BLaER1 treated with 17β-estradiol and CSF1 and Interleukin-3, amounts not matched to agents 10 nM and 100 nM (cell line): Measurements from ENCODE around the gene QPRT.
"Not testable (repeated sequence)": the region's sequence is repeated elsewhere in the genome, so short reads cannot be mapped to it uniquely, and the experiment has no call there.

ENCODE experiments used
- H3K27ac ChIP-seq, 11 experiments: shearing (Covaris generic); formaldehyde crosslinking; 2 replicates each; pipeline ENCODE4 v1.8.1; 2022
- H3K27me3 ChIP-seq, 11 experiments: shearing (Covaris generic); formaldehyde crosslinking; 2 replicates each; pipeline ENCODE4 v1.8.1; 2022
- H3K36me3 ChIP-seq, 11 experiments: shearing (Covaris generic); formaldehyde crosslinking; 2 replicates each; pipeline ENCODE4 v1.8.1; 2022
- H3K4me1 ChIP-seq, 10 experiments: shearing (Covaris generic); formaldehyde crosslinking; 2 replicates each; pipeline ENCODE4 v1.8.1; 2022
- H3K4me2 ChIP-seq, 11 experiments: shearing (Covaris generic); formaldehyde crosslinking; 2 replicates each; pipeline ENCODE4 v1.8.1; 2022
- H3K4me3 ChIP-seq, 10 experiments: shearing (Covaris generic); formaldehyde crosslinking; 2 replicates each; pipeline ENCODE4 v1.8.1; 2022
- H3K9ac ChIP-seq, 11 experiments: shearing (Covaris generic); formaldehyde crosslinking; 2 replicates each; pipeline ENCODE4 v1.8.1; 2022
- H3K9me3 ChIP-seq, 11 experiments: shearing (Covaris generic); formaldehyde crosslinking; replicated peaks in 1 of 11; 2 replicates each; pipeline ENCODE4 v1.8.1; 2022
- H4K20me1 ChIP-seq, 11 experiments: shearing (Covaris generic); formaldehyde crosslinking; 2 replicates each; pipeline ENCODE4 v1.8.1; 2022
- Cebpa-rat ChIP-seq, 11 experiments: shearing (Covaris generic); IDR thresholded peaks; 2 replicates each; pipeline ENCODE4 v1.8.1; 2022

Gene QPRT

GRCh38 chr16:29726845-29727377 lies 47.9 kb downstream of the QPRT start:
- no peak for TF ChIP-seq Cebpa-rat (IDR thresholded peaks at IDR 0.05)
- peaks cover 14 to 80% (median 59%) of the 10 kb centered on the region in 10 experiments for H3K4me1 ChIP-seq
- H4K20me1 ChIP-seq, result no peaks in the 10 kb centered on the region
- H3K4me2 ChIP-seq, result peak overlapping the region in 9 of 11 experiments; percentile 2 to 50 (median 37); a peak in 14 of 22 replicates
- H3K4me3 ChIP-seq, result no peak overlapping the region
- H3K27me3 ChIP-seq, result no peaks in the 10 kb centered on the region
- H3K27ac ChIP-seq, result no peak overlapping the region
- no peaks in the 10 kb centered on the region for H3K36me3 ChIP-seq
- H3K9ac ChIP-seq, result no peak overlapping the region
- H3K9me3 ChIP-seq, result no peaks in the 10 kb centered on the region

- Histone ChIP-seq H3K9ac (no peak overlapping the region), H3K27ac (no peak overlapping the region), H3K4me2 (peak overlapping the region in 9 of 11 experiments; percentile 2 to 53 (median 41); a peak in 15 of 22 replicates), H3K4me1 (peaks cover 16 to 80% (median 57%) of the 10 kb centered on the region in 10 experiments), H3K27me3 (no peaks in the 10 kb centered on the region), H4K20me1 (no peaks in the 10 kb centered on the region), H3K36me3 (no peaks in the 10 kb centered on the region), H3K9me3 (0 out of 22 replicates have a peak, but pooled peaks cover 0 to 2% (median 0%) of the 10 kb centered on the region in 11 experiments), H3K4me3 (no peak overlapping the region)
- no peak for TF ChIP-seq Cebpa-rat (IDR thresholded peaks at IDR 0.05)
Observed at GRCh38 chr16:29727452-29727851, 48.5 kb downstream of the QPRT start.

- Histone ChIP-seq H3K27me3 (no peaks in the 10 kb centered on the region), H3K4me2 (peak overlapping the region; percentile 6 to 68 (median 44); a peak in 10 of 22 replicates), H4K20me1 (no peaks in the 10 kb centered on the region), H3K36me3 (no peaks in the 10 kb centered on the region), H3K4me3 (no peak overlapping the region), H3K9me3 (0 out of 22 replicates have a peak, but pooled peaks cover 0 to 4% (median 0%) of the 10 kb centered on the region in 11 experiments), H3K27ac (no peak overlapping the region), H3K4me1 (peaks cover 16 to 69% (median 56%) of the 10 kb centered on the region in 10 experiments), H3K9ac (no peak overlapping the region)
- TF ChIP-seq Cebpa-rat (IDR thresholded peaks at IDR 0.05), result no peak
Observed at GRCh38 chr16:29729116-29729521, 50.1 kb downstream of the QPRT start.

GRCh38 chr16:29730649-29731048 lies 51.7 kb downstream of the QPRT start:
- Histone ChIP-seq H3K36me3 (no peaks in the 10 kb centered on the region), H3K4me2 (peak overlapping the region; percentile 38 to 68 (median 64)), H3K4me1 (peaks cover 15 to 65% (median 55%) of the 10 kb centered on the region in 10 experiments), H3K4me3 (no peak overlapping the region), H3K27ac (0 out of 22 replicates have a peak overlapping the region, but pooled peaks of 2 of the 11 experiments have one; percentile 2 to 5), H3K9ac (peak overlapping the region in 3 of 11 experiments; percentile 19 to 47 (median 29); a peak in 3 of 22 replicates), H3K9me3 (0 out of 22 replicates have a peak, but pooled peaks cover 0 to 7% (median 0%) of the 10 kb centered on the region in 11 experiments), H3K27me3 (no peaks in the 10 kb centered on the region), H4K20me1 (no peaks in the 10 kb centered on the region)
- TF ChIP-seq Cebpa-rat (IDR thresholded peaks at IDR 0.05), result no peak

GRCh38 chr16:29731768-29732601 lies 53.0 kb downstream of the QPRT start:
- not testable (repeated sequence) for H3K4me3 ChIP-seq, H3K27me3 ChIP-seq, H4K20me1 ChIP-seq, H3K9ac ChIP-seq, H3K27ac ChIP-seq, H3K36me3 ChIP-seq, H3K9me3 ChIP-seq
- peaks cover 23 to 71% (median 60%) of the 10 kb centered on the region in 10 experiments for H3K4me1 ChIP-seq
- peak overlapping the region in 10 of 11 experiments; percentile 15 to 68 (median 56); a peak in 13 of 22 replicates for H3K4me2 ChIP-seq

GRCh38 chr16:29734786-29735185 lies 55.8 kb downstream of the QPRT start:
- no peak for TF ChIP-seq Cebpa-rat (IDR thresholded peaks at IDR 0.05)
- Histone ChIP-seq H3K4me1 (peaks cover 51 to 78% (median 68%) of the 10 kb centered on the region in 10 experiments), H3K36me3 (no peaks in the 10 kb centered on the region)

GRCh38 chr16:29736112-29736511 lies 57.1 kb downstream of the QPRT start:
- Histone ChIP-seq H4K20me1 (peaks cover 0 to 6% (median 0%) of the 10 kb centered on the region in 11 experiments; a peak in 4 of 22 replicates), H3K36me3 (peaks cover 0 to 12% (median 0%) of the 10 kb centered on the region in 11 experiments; a peak in 3 of 22 replicates), H3K4me3 (no peak overlapping the region), H3K4me2 (peak overlapping the region; percentile 18 to 97 (median 40); a peak in 17 of 22 replicates), H3K4me1 (peaks cover 58 to 78% (median 66%) of the 10 kb centered on the region in 10 experiments), H3K9ac (no peak overlapping the region), H3K9me3 (0 out of 22 replicates have a peak, but pooled peaks cover 0 to 7% (median 0%) of the 10 kb centered on the region in 11 experiments), H3K27me3 (no peaks in the 10 kb centered on the region), H3K27ac (peak overlapping the region in 1 of 11 experiments; percentile 61; a peak in 1 of 22 replicates)
- TF ChIP-seq Cebpa-rat (IDR thresholded peaks at IDR 0.05), result no peak

More at GRCh38 chr16:29734786-29735185, 55.8 kb downstream of the QPRT start:
- Histone ChIP-seq H3K9ac (no peak overlapping the region), H3K4me3 (no peak overlapping the region), H3K27me3 (no peaks in the 10 kb centered on the region), H4K20me1 (no peaks in the 10 kb centered on the region; a peak in 1 of 22 replicates), H3K9me3 (0 out of 22 replicates have a peak, but pooled peaks cover 0 to 7% (median 0%) of the 10 kb centered on the region in 11 experiments), H3K27ac (no peak overlapping the region), H3K4me2 (peak overlapping the region in 1 of 11 experiments; percentile 17; a peak in 1 of 22 replicates)

GRCh38 chr16:29736764-29737163 lies 57.8 kb downstream of the QPRT start:
- Histone ChIP-seq H3K4me3 (no peak overlapping the region), H3K27ac (peak overlapping the region in 2 of 11 experiments; percentile 47 to 61; a peak in 4 of 22 replicates), H3K36me3 (peaks cover 0 to 19% (median 5%) of the 10 kb centered on the region in 11 experiments; a peak in 9 of 22 replicates), H3K27me3 (no peaks in the 10 kb centered on the region), H3K9ac (no peak overlapping the region), H3K4me2 (peak overlapping the region in 10 of 11 experiments; percentile 18 to 97 (median 60); a peak in 17 of 22 replicates), H3K4me1 (peaks cover 56 to 78% (median 68%) of the 10 kb centered on the region in 10 experiments), H4K20me1 (peaks cover 0 to 13% (median 0%) of the 10 kb centered on the region in 11 experiments; a peak in 5 of 22 replicates), H3K9me3 (0 out of 22 replicates have a peak, but pooled peaks cover 0 to 7% (median 0%) of the 10 kb centered on the region in 11 experiments)
- no peak for TF ChIP-seq Cebpa-rat (IDR thresholded peaks at IDR 0.05)
